D721Med (cell line): ENCODE measurements around the gene ANXA6.
"Not testable (repeated sequence)": the region's sequence is repeated elsewhere in the genome, so short reads cannot be mapped to it uniquely, and the experiment has no call there.

Experiments
- DNase-seq: peaks from one replicate; pipeline ENCODE4 v3.0.0; 2011; ENCODE audit warnings: low spot score; ENCODE audit not compliant: insufficient read length
- FAIRE-seq: peaks from 2 replicates; lab custom pipeline; 2011; peaks lifted over from hg19 to GRCh38; lab: Jason Lieb, UNC
- CTCF ChIP-seq: IDR thresholded peaks from 2 replicates; pipeline ENCODE4 v1.5.1; 2012; ENCODE audit warnings: mild to moderate bottlenecking, control low read depth; ENCODE audit not compliant: insufficient read depth; ENCODE audit errors: missing control alignments

ANXA6 gene

DNA sequence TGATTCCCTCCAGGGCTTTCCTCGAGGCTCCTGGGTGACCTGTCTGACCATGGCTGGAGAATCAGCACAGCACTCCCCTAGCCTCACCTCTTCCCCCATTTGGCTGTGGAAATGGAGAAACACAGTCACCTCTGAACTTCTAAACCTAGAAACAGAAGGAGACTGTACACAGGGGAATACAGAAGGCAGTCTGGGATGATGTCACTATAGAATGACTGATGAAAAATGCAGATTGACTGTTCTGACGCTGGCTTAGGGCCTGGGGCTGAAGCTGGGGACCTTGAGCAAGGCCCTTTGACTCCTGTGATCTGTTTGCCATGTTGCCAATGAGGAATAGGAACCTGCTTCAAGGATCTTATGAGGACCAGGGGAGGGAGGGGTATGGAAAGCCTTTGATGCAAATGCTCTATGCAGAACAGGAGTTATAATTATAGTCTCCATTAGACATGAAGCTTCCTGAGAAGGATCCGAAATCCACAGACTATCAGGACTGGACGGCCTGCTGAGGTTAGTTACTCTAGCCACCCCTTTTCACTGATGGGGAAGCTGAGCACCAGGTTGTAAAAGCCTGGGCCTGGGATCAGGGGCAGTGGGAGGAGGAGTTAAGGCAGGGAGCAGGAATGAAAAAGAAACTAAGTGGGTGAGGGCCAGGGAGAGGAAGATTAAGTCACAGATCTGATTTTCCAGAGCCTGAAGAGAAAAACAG lies 24.4 kb upstream of the ANXA6 start:
- FAIRE-seq (no peak), DNase-seq (no peak)
- no peak for TF ChIP-seq CTCF

DNA sequence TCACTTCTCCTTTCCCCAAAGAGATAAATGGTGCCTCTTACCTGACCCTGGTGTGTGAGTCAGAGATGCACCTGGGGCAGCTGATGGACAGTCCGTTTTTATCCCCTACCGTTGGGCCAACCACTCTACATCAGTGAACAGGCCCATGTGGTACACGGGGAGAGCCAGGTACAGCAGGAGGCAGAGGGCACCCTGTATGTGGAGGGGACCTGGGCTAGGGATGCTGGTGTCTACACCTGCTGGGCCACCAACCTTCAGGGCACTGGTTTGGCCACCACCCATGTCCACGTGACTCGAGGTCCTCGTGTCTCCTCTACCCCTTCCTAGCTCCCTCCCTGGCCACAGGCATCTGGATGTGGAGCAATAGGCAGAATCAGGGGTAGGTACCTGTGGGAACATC lies 22.7 kb upstream of the ANXA6 start:
- DNase-seq (no peak), FAIRE-seq (no peak)
- TF ChIP-seq CTCF: no peak

DNA sequence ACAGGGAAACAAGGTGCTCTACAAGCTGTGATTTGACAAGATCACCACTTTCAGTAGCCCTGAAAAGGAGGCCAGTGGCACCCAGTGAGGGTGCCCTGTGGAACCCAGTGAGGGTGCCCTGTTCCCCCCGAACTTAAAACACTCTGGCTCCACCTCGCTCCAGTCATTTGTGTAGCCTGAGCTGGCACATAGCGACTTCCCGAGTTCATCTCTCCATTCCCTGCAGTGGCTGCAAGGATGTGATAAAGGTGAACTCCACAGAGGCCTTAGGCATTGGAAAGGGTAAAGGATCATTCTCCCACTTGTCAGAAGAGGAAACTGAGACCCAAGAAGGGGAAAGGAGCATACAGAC lies 21.9 kb upstream of the ANXA6 start:
- DNase-seq (no peak), FAIRE-seq (no peak)
- no peak for TF ChIP-seq CTCF

GRCh38 chr5:151178777-151179488 lies 21.4 kb upstream of the ANXA6 start:
- DNase-seq (no peak), FAIRE-seq (no peak)
- no peak for TF ChIP-seq CTCF

GRCh38 chr5:151178372-151178771 lies 20.8 kb upstream of the ANXA6 start:
- DNase-seq (no peak), FAIRE-seq (no peak)
- TF ChIP-seq CTCF: no peak

GRCh38 chr5:151176268-151176667 lies 18.7 kb upstream of the ANXA6 start:
- FAIRE-seq, DNase-seq: not testable (repeated sequence)

DNA sequence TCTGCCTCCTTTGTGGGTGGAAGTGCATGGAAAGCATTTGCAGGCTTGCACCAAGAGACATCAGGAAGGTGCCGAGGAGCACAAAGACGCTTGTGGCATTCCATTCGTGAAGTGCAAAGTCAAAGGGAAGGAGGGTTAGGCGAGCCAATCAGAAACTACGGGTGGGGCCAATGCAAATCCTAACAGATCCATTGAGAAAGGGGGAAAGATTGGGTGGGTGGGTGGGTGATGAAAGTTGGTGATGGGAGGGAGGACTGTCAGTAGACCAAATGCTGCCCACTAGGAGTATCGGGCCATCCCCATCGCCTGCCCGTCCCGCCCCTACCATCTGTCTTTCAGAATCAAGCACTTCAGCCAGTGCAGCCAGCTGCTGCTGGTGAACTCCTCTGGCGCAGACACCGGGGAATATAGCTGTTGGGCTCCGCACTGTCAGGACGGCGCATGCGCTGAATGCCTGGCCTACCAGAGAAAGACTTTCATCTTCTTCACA lies 17.1 kb upstream of the ANXA6 start:
- FAIRE-seq: no peak
- no peak for DNase-seq
- no peak for TF ChIP-seq CTCF
